Neural cell (in vitro differentiated cells): Measurements from ENCODE around the gene POC5.

Experiments
- EP300 ChIP-seq: fragments of 450-650 bp; conservative IDR thresholded peaks from 2 replicates; pipeline ENCODE4 v1.6.1; 2014; ENCODE audit warnings: antibody characterized with exemption, mild to moderate bottlenecking, moderate library complexity; ENCODE audit not compliant: poor library complexity, severe bottlenecking
- TF ChIP-seq, protein P1 (sequence below): IDR thresholded peaks from 2 replicates; pipeline ENCODE4 v1.6.1; 2012; ENCODE audit warnings: borderline replicate concordance

DNA sequence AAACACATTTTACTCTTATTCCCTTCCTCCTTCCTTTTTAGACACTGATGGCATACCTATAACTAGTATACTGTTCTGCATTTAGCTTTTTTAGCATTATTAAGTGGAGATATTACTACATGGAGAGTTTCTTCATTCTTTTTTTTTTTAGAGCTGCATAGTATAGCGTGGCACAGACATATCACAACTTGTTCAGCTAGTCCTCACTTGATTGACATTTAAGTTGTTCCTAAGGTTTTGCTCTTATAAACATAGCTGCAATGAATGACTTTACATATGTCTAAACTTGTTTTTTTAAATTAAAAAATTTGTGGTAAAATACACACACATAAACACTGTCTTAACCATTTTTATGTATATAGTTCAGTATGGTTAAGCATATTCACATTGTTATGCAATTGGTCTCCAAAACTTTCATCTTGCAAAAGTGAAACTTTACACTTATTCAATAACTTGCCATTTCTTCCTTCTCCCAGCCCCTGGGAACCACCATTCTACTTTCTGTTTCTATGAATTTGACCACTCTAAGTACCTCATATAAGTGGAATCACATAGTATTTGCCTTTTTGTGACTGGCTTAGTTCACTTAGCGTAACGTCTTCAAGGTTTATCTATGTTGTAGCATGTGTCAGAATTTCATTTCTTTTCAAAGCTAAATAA lies 57.3 kb downstream of the POC5 start:
- no peak for TF ChIP-seq EP300
- TF ChIP-seq, protein P1, sequence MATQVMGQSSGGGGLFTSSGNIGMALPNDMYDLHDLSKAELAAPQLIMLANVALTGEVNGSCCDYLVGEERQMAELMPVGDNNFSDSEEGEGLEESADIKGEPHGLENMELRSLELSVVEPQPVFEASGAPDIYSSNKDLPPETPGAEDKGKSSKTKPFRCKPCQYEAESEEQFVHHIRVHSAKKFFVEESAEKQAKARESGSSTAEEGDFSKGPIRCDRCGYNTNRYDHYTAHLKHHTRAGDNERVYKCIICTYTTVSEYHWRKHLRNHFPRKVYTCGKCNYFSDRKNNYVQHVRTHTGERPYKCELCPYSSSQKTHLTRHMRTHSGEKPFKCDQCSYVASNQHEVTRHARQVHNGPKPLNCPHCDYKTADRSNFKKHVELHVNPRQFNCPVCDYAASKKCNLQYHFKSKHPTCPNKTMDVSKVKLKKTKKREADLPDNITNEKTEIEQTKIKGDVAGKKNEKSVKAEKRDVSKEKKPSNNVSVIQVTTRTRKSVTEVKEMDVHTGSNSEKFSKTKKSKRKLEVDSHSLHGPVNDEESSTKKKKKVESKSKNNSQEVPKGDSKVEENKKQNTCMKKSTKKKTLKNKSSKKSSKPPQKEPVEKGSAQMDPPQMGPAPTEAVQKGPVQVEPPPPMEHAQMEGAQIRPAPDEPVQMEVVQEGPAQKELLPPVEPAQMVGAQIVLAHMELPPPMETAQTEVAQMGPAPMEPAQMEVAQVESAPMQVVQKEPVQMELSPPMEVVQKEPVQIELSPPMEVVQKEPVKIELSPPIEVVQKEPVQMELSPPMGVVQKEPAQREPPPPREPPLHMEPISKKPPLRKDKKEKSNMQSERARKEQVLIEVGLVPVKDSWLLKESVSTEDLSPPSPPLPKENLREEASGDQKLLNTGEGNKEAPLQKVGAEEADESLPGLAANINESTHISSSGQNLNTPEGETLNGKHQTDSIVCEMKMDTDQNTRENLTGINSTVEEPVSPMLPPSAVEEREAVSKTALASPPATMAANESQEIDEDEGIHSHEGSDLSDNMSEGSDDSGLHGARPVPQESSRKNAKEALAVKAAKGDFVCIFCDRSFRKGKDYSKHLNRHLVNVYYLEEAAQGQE: no peak
